GM12865 (cell line): ENCODE data around the gene RUNX1.
"Not testable (repeated sequence)": the region's sequence is repeated elsewhere in the genome, so short reads cannot be mapped to it uniquely, and the experiment has no call there.

Experiments used
- DNase-seq: peaks from one replicate; pipeline ENCODE4 v3.0.0; 2010; ENCODE audit warnings: low read depth
- H3K4me3 ChIP-seq: 2 replicates; pipeline ENCODE4 v1.5.1; 2011; ENCODE audit warnings: mild to moderate bottlenecking, low read depth, low read length, control low read depth
- CTCF ChIP-seq: IDR thresholded peaks from 2 replicates; pipeline ENCODE4 v1.5.1; 2011; ENCODE audit warnings: low read length, control low read depth, low read depth, inconsistent platforms; ENCODE audit not compliant: insufficient read depth; ENCODE audit errors: missing control alignments

Gene RUNX1

GRCh38 chr21:34805157-34805556 lies 243.9 kb downstream of the RUNX1 start:
- DNase-seq: no peak

GRCh38 chr21:34804584-34804983 lies 244.5 kb downstream of the RUNX1 start:
- H3K4me3 ChIP-seq: not testable (repeated sequence)

More at GRCh38 chr21:34805157-34805556, 243.9 kb downstream of the RUNX1 start:
- no peak for TF ChIP-seq CTCF
- H3K4me3 ChIP-seq: no peak overlapping the region

GRCh38 chr21:34803782-34804370 lies 245.2 kb downstream of the RUNX1 start:
- no peak for DNase-seq
- no peak for TF ChIP-seq CTCF
- H3K4me3 ChIP-seq: no peak overlapping the region

More at GRCh38 chr21:34804584-34804983, 244.5 kb downstream of the RUNX1 start:
- not testable (repeated sequence) for DNase-seq

- DNase-seq: no peak
- no peak for TF ChIP-seq CTCF
- no peak overlapping the region for H3K4me3 ChIP-seq
These were observed 246.8 kb downstream of the RUNX1 start for GRCh38 chr21:34802180-34802899.

- H3K4me3 ChIP-seq: no peak overlapping the region
- TF ChIP-seq CTCF: peak; percentile 66
- peak; percentile 62 for DNase-seq
These were observed 247.5 kb downstream of the RUNX1 start for GRCh38 chr21:34801519-34802132.

GRCh38 chr21:34800797-34801518 lies 248.1 kb downstream of the RUNX1 start:
- no peak for DNase-seq
- no peak overlapping the region for H3K4me3 ChIP-seq
- TF ChIP-seq CTCF: no peak

- no peak for TF ChIP-seq CTCF
- no peak overlapping the region for H3K4me3 ChIP-seq
- DNase-seq: no peak
These were observed 250.0 kb downstream of the RUNX1 start for GRCh38 chr21:34799092-34799491.
